Measurements from ENCODE around the gene ZSCAN10.

DNA sequence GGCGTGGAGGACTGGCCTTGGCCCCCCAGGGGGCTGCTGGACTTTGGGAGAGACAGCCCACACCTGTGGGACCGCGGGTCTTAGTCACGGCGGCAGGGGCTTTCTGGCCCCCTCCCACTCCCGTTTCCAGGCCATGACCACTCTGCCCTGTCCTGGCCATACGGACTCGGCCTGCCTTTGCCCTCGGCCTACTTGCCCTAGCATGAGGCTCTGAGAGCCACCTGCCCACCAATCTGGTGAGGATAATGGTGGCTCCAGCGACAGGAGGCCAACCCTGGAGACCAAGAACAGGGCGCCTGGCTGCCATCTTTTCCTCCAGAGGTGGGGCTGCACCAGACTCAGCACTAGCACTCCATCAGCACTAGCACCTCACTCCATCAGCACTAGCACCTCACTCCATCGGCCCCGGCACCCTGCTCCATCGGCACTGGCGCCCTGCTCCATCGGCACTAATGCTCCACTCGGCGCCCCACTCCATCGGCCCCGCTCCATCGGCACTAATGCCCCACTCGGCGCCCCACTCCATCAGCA lies 42.8 kb upstream of the ZSCAN10 start:
- TF ChIP-seq, protein P1, sequence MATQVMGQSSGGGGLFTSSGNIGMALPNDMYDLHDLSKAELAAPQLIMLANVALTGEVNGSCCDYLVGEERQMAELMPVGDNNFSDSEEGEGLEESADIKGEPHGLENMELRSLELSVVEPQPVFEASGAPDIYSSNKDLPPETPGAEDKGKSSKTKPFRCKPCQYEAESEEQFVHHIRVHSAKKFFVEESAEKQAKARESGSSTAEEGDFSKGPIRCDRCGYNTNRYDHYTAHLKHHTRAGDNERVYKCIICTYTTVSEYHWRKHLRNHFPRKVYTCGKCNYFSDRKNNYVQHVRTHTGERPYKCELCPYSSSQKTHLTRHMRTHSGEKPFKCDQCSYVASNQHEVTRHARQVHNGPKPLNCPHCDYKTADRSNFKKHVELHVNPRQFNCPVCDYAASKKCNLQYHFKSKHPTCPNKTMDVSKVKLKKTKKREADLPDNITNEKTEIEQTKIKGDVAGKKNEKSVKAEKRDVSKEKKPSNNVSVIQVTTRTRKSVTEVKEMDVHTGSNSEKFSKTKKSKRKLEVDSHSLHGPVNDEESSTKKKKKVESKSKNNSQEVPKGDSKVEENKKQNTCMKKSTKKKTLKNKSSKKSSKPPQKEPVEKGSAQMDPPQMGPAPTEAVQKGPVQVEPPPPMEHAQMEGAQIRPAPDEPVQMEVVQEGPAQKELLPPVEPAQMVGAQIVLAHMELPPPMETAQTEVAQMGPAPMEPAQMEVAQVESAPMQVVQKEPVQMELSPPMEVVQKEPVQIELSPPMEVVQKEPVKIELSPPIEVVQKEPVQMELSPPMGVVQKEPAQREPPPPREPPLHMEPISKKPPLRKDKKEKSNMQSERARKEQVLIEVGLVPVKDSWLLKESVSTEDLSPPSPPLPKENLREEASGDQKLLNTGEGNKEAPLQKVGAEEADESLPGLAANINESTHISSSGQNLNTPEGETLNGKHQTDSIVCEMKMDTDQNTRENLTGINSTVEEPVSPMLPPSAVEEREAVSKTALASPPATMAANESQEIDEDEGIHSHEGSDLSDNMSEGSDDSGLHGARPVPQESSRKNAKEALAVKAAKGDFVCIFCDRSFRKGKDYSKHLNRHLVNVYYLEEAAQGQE (IDR thresholded peaks at IDR 0.05; ENCODE audit: insufficient read depth in 1 of 2, low read depth in 2 of 2, low read length in 2 of 2): no peak
- TF ChIP-seq POLR2AphosphoS5 (IDR thresholded peaks at IDR 0.05; ENCODE audit: low read depth, low read length): no peak

Measured in PFSK-1 (cell line).